Measurements from ENCODE around the gene RPLP2.

Gene RPLP2

GRCh38 chr11:770642-771616 is 38.8 kb upstream of the RPLP2 start:
- H3K9me3 Mint-ChIP-seq, result no peaks in the 10 kb centered on the region
- H3K27me3 Mint-ChIP-seq, result no peaks in the 10 kb centered on the region
- peaks cover 31% of the 10 kb centered on the region for H3K4me1 Mint-ChIP-seq
- no peak overlapping the region for H3K4me3 Mint-ChIP-seq
- peak overlapping the region in 1 of 2 donors; percentile 12 for H3K27ac Mint-ChIP-seq
- DNase-seq (no peak), ATAC-seq (peak; percentile 21)

GRCh38 chr11:771617-772204 is 38.1 kb upstream of the RPLP2 start:
- DNase-seq, result no peak
- no peak for ATAC-seq
- Mint-ChIP-seq H3K4me1 (peaks cover 36% of the 10 kb centered on the region), H3K27ac (no peak overlapping the region), H3K4me3 (no peak overlapping the region), H3K27me3 (no peaks in the 10 kb centered on the region), H3K9me3 (no peaks in the 10 kb centered on the region)

- H3K27me3 Mint-ChIP-seq, result no peaks in the 10 kb centered on the region
- no peak overlapping the region for H3K4me3 Mint-ChIP-seq
- ATAC-seq, result no peak
- peaks cover 33% of the 10 kb centered on the region for H3K4me1 Mint-ChIP-seq
- no peak overlapping the region for H3K27ac Mint-ChIP-seq
- no peak for DNase-seq
- H3K9me3 Mint-ChIP-seq, result no peaks in the 10 kb centered on the region
These were observed 37.1 kb upstream of the RPLP2 start for GRCh38 chr11:772429-773390.

- Mint-ChIP-seq H3K4me3 (no peak overlapping the region), H3K27ac (peak overlapping the region in 1 of 2 donors; percentile 72), H3K27me3 (no peaks in the 10 kb centered on the region), H3K9me3 (no peaks in the 10 kb centered on the region), H3K4me1 (peaks cover 35% of the 10 kb centered on the region)
- DNase-seq (no peak), ATAC-seq (no peak)
These were observed 36.3 kb upstream of the RPLP2 start for GRCh38 chr11:773425-773824.

- peaks cover 40% of the 10 kb centered on the region for H3K4me1 Mint-ChIP-seq
- DNase-seq (no peak), ATAC-seq (no peak)
- H3K27me3 Mint-ChIP-seq, result no peaks in the 10 kb centered on the region
- peak overlapping the region in 1 of 2 donors; percentile 72 for H3K27ac Mint-ChIP-seq
- no peaks in the 10 kb centered on the region for H3K9me3 Mint-ChIP-seq
- H3K4me3 Mint-ChIP-seq, result no peak overlapping the region
These were observed 35.9 kb upstream of the RPLP2 start for GRCh38 chr11:773830-774229.

GRCh38 chr11:774873-775592 is 34.7 kb upstream of the RPLP2 start:
- no peaks in the 10 kb centered on the region for H3K9me3 Mint-ChIP-seq
- no peak for DNase-seq
- H3K4me3 Mint-ChIP-seq, result peak overlapping the region; percentile 60 to 93
- no peaks in the 10 kb centered on the region for H3K27me3 Mint-ChIP-seq
- H3K27ac Mint-ChIP-seq, result peak overlapping the region in 1 of 2 donors; percentile 59
- ATAC-seq, result no peak
- peaks cover 52% of the 10 kb centered on the region for H3K4me1 Mint-ChIP-seq

- Mint-ChIP-seq H3K9me3 (no peaks in the 10 kb centered on the region), H3K4me1 (peaks cover 56% of the 10 kb centered on the region), H3K4me3 (peak overlapping the region; percentile 88 to 93), H3K27ac (peak overlapping the region; percentile 81 to 89), H3K27me3 (no peaks in the 10 kb centered on the region)
- no peak for ATAC-seq
- DNase-seq, result no peak
These were observed 33.6 kb upstream of the RPLP2 start for GRCh38 chr11:776263-776560.

GRCh38 chr11:776561-777287 is 33.0 kb upstream of the RPLP2 start:
- no peaks in the 10 kb centered on the region for H3K9me3 Mint-ChIP-seq
- DNase-seq (peak; percentile 39 to 51), ATAC-seq (peak; percentile 55)
- H3K4me3 Mint-ChIP-seq, result peak overlapping the region; percentile 88 to 93
- peak overlapping the region; percentile 81 to 89 for H3K27ac Mint-ChIP-seq
- peaks cover 56% of the 10 kb centered on the region for H3K4me1 Mint-ChIP-seq
- H3K27me3 Mint-ChIP-seq, result no peaks in the 10 kb centered on the region

GRCh38 chr11:777288-778255 is 32.2 kb upstream of the RPLP2 start, which contains the start of gene GATD1:
GATD1 (minus strand) TSS chr11:777487; CDS start chr11:777462, 25 bp downstream.
- H3K4me3 Mint-ChIP-seq, result peak within 1 kb of the TSS; percentile 88 to 93
- DNase-seq, result peak; percentile 92 to 95
- peak within 1 kb of the TSS; percentile 81 to 89 for H3K27ac Mint-ChIP-seq
- no peaks in the 10 kb centered on the region for H3K9me3 Mint-ChIP-seq
- no peaks in the 10 kb centered on the region for H3K27me3 Mint-ChIP-seq
- peak; percentile 87 for ATAC-seq
- H3K4me1 Mint-ChIP-seq, result peaks cover 56% of the 10 kb centered on the region

GRCh38 chr11:778976-779954 is 30.5 kb upstream of the RPLP2 start:
- peaks cover 53% of the 10 kb centered on the region for H3K4me1 Mint-ChIP-seq
- no peak overlapping the region for H3K27ac Mint-ChIP-seq
- no peak for ATAC-seq

GRCh38 chr11:779955-780532 is 29.7 kb upstream of the RPLP2 start:
- Mint-ChIP-seq H3K4me1 (peaks cover 45% of the 10 kb centered on the region), H3K4me3 (no peak overlapping the region), H3K27me3 (no peaks in the 10 kb centered on the region), H3K9me3 (no peaks in the 10 kb centered on the region), H3K27ac (no peak overlapping the region)
- no peak for DNase-seq
- ATAC-seq, result no peak

More at GRCh38 chr11:778976-779954, 30.5 kb upstream of the RPLP2 start:
- no peak for DNase-seq
- Mint-ChIP-seq H3K9me3 (no peaks in the 10 kb centered on the region), H3K27me3 (no peaks in the 10 kb centered on the region), H3K4me3 (peak overlapping the region; percentile 26 to 81)

Measured in stimulated activated naive CD8-positive, alpha-beta T cell treated with anti-CD3 and anti-CD28 coated beads, Interleukin-15, amount 100 ng/mL, for 72 hours (primary cell).